ENCODE data around the gene CLNK. TPM values are rescaled to one million over a fixed set of nuclear protein-coding genes. Genes with fewer than 3 reads are reported as not detected.

Gene CLNK
- total and polyA plus RNA-seq, 2 of the 13 experiments (the other 11 are each of a cell fraction or from before 2014, with no cell fraction given), result not detected

DNA sequence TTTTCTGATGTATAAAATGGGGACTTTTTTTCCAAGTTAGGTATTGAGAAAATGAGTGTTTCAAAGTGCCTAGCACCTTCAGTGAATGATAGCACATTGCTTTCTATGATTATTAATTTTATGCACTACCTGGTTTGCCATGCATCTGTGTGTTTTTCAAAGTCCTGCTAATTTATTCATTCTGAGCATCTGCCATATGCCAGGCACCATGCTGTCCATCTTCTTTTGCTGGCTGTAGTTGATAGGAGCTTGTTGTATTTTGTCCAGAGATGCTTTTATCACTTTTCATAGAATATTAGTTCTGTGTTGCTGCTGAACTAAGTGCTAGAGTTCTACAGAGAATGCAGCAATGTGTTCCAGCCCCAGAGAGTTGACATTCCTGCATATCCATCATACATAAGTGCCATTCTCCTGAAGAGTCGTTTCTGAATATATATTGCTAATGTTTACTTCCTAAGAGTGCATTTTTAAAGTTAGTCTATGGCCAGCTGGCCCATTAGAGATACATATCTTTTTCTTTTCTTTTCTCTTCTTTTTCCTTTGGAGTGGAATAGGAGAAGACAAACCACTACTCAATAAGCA, 49.0 kb upstream of the CLNK start:
- intact Hi-C loops (cut with micrococcal nuclease; ENCODE audit: unreplicated experiment), result no loop called here
- FAIRE-seq (no peak), DNase-seq (ENCODE audit: low spot score) (no peak), ATAC-seq (no peak)
- no peaks in the 10 kb centered on the region for H3K4me1 ChIP-seq (ENCODE audit: insufficient read depth, low read length)
- no peak overlapping the region for H3K27ac ChIP-seq (ENCODE audit: extremely low read length, insufficient read depth, low read length)
- WGBS (ENCODE audit: low lambda C conversion rate), result 9% methylated on average over 1 of the region's 1 CpG
- H3K36me3 ChIP-seq (replicated peaks in 1 of 2; ENCODE audit: control insufficient read depth in 1 of 2, insufficient read depth in 2 of 2, low read length in 2 of 2), result no peaks in the 10 kb centered on the region
- no peaks in the 10 kb centered on the region for H3K9me3 ChIP-seq (ENCODE audit: low read length)
- no peaks in the 10 kb centered on the region for H3K79me2 ChIP-seq (ENCODE audit: insufficient read depth, low read length)
- no peaks in the 10 kb centered on the region for H3K27me3 ChIP-seq (ENCODE audit: control insufficient read depth in 1 of 2, insufficient read depth in 2 of 2, low read length in 2 of 2)
- POLR2A ChIA-PET, result no interaction called here
- no peak overlapping the region for H3K4me2 ChIP-seq (ENCODE audit: low read depth, low read length)
- no peaks in the 10 kb centered on the region for H4K20me1 ChIP-seq (ENCODE audit: insufficient read depth, low read length)
- in situ Hi-C loops (cut with HindIII; ENCODE audit: extremely low pct_ligation_motif_present, low pct_unique_long_range_greater_than_20kb), result no loop called here
- H3K4me3 ChIP-seq (replicated peaks in 1 of 3; ENCODE audit: insufficient read depth in 1 of 3, low read depth in 2 of 3, low read length in 3 of 3), result no peak overlapping the region
- no TSS peak for BruUV-seq (replicated peaks)
- H2AFZ ChIP-seq (ENCODE audit: low read length), result no peak overlapping the region
- CTCF ChIA-PET (ENCODE audit: low intra/inter-chr PET ratio, low total read pairs), result no interaction called here
- H3K9ac ChIP-seq (ENCODE audit: insufficient read depth, low read depth, low read length), result no peak overlapping the region
- TF ChIP-seq ZNF7 (CRISPR knock-in tag; IDR thresholded peaks at IDR 0.05) (no peak), ZC3H4 (CRISPR knock-in tag; IDR thresholded peaks at IDR 0.05; ENCODE audit: borderline replicate concordance) (no peak), ZNF644 (CRISPR knock-in tag; IDR thresholded peaks at IDR 0.05; ENCODE audit: low read depth) (no peak), MEIS2 (CRISPR knock-in tag; IDR thresholded peaks at IDR 0.05) (no peak), ZNF275 (CRISPR knock-in tag; IDR thresholded peaks at IDR 0.05; ENCODE audit: borderline replicate concordance) (no peak), NR1H2 (CRISPR knock-in tag; IDR thresholded peaks at IDR 0.05; ENCODE audit: borderline replicate concordance, low read depth) (no peak), ZSCAN30 (CRISPR knock-in tag; IDR thresholded peaks at IDR 0.05) (no peak), THRA (CRISPR knock-in tag; IDR thresholded peaks at IDR 0.05; ENCODE audit: borderline replicate concordance) (no peak), HNF1A (IDR thresholded peaks at IDR 0.05; ENCODE audit: low read depth) (no peak), HNF1A (CRISPR knock-in tag; IDR thresholded peaks at IDR 0.05; ENCODE audit: borderline replicate concordance) (no peak), ZNF263 (CRISPR knock-in tag; IDR thresholded peaks at IDR 0.05) (no peak)
- TF ChIP-seq, protein P1, sequence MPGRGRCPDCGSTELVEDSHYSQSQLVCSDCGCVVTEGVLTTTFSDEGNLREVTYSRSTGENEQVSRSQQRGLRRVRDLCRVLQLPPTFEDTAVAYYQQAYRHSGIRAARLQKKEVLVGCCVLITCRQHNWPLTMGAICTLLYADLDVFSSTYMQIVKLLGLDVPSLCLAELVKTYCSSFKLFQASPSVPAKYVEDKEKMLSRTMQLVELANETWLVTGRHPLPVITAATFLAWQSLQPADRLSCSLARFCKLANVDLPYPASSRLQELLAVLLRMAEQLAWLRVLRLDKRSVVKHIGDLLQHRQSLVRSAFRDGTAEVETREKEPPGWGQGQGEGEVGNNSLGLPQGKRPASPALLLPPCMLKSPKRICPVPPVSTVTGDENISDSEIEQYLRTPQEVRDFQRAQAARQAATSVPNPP (CRISPR knock-in tag; IDR thresholded peaks at IDR 0.05), result no peak
- TF ChIP-seq, protein P2, sequence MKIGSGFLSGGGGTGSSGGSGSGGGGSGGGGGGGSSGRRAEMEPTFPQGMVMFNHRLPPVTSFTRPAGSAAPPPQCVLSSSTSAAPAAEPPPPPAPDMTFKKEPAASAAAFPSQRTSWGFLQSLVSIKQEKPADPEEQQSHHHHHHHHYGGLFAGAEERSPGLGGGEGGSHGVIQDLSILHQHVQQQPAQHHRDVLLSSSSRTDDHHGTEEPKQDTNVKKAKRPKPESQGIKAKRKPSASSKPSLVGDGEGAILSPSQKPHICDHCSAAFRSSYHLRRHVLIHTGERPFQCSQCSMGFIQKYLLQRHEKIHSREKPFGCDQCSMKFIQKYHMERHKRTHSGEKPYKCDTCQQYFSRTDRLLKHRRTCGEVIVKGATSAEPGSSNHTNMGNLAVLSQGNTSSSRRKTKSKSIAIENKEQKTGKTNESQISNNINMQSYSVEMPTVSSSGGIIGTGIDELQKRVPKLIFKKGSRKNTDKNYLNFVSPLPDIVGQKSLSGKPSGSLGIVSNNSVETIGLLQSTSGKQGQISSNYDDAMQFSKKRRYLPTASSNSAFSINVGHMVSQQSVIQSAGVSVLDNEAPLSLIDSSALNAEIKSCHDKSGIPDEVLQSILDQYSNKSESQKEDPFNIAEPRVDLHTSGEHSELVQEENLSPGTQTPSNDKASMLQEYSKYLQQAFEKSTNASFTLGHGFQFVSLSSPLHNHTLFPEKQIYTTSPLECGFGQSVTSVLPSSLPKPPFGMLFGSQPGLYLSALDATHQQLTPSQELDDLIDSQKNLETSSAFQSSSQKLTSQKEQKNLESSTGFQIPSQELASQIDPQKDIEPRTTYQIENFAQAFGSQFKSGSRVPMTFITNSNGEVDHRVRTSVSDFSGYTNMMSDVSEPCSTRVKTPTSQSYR (CRISPR knock-in tag; IDR thresholded peaks at IDR 0.05; ENCODE audit: borderline replicate concordance), result no peak
